ENCODE data around the gene MLEC. TPM values are rescaled to one million over a fixed set of nuclear protein-coding genes. Genes with fewer than 3 reads are reported as not detected.
A peak's percentile ranks its signal among the peaks of the same experiment; 100 is the strongest.
"Not testable (repeated sequence)": the region's sequence is repeated elsewhere in the genome, so short reads cannot be mapped to it uniquely, and the experiment has no call there.

The MLEC gene
- total RNA-seq, 1 donor from 2014 or later: 33.1 TPM

- intact Hi-C loops (cut with DNase I): no loop called here
- TF ChIP-seq CTCF (IDR thresholded peaks at IDR 0.05): no peak
- no peak for TF ChIP-seq POLR2A (IDR thresholded peaks at IDR 0.05)
- TF ChIP-seq POLR2AphosphoS5 (IDR thresholded peaks at IDR 0.05; ENCODE audit: insufficient read depth in 1 of 2, low read depth in 1 of 2): no peak
- peaks cover 0 to 32% of the 10 kb centered on the region in 2 donors for H3K36me3 ChIP-seq
- H3K4me1 ChIP-seq: peaks cover 30% of the 10 kb centered on the region
- DNase-seq (ENCODE audit: extremely low spot score in 2 of 2): no peak
- no peak overlapping the region for H3K27ac ChIP-seq
- no peaks in the 10 kb centered on the region for H3K9me3 ChIP-seq
- H3K4me3 ChIP-seq: peak overlapping the region in 1 of 2 donors; percentile 60
- no peaks in the 10 kb centered on the region for H3K27me3 ChIP-seq
These were observed 37.8 kb downstream of the MLEC start for GRCh38 chr12:120724720-120725119.

GRCh38 chr12:120725151-120725658, 38.3 kb downstream of the MLEC start:
- no peak for DNase-seq (ENCODE audit: extremely low spot score in 2 of 2)
- Histone ChIP-seq H3K9me3 (no peaks in the 10 kb centered on the region), H3K4me1 (peaks cover 25% of the 10 kb centered on the region), H3K27me3 (no peaks in the 10 kb centered on the region), H3K4me3 (peak overlapping the region; percentile 60 to 83), H3K27ac (peak overlapping the region; percentile 81), H3K36me3 (peaks cover 0 to 30% of the 10 kb centered on the region in 2 donors)
- intact Hi-C loops (cut with DNase I): no loop called here
- TF ChIP-seq POLR2AphosphoS5 (IDR thresholded peaks at IDR 0.05; ENCODE audit: insufficient read depth in 1 of 2, low read depth in 1 of 2) (no peak), CTCF (IDR thresholded peaks at IDR 0.05) (no peak), POLR2A (IDR thresholded peaks at IDR 0.05) (no peak)

GRCh38 chr12:120725659-120726509, 38.9 kb downstream of the MLEC start, which contains the start of gene ACADS:
TSS of gene ACADS (plus strand) at chr12:120725826. CDS start at chr12:120725886, 60 bp downstream.
- Histone ChIP-seq H3K27me3 (no peaks in the 10 kb centered on the region), H3K4me1 (peaks cover 20% of the 10 kb centered on the region), H3K36me3 (peaks cover 0 to 30% of the 10 kb centered on the region in 2 donors), H3K9me3 (no peaks in the 10 kb centered on the region), H3K27ac (peak within 1 kb of the TSS; percentile 81), H3K4me3 (peak within 1 kb of the TSS; percentile 60 to 83)
- peak; percentile 39 to 59 for TF ChIP-seq POLR2AphosphoS5 (IDR thresholded peaks at IDR 0.05; ENCODE audit: insufficient read depth in 1 of 2, low read depth in 1 of 2)
- no peak for TF ChIP-seq CTCF (IDR thresholded peaks at IDR 0.05)
- TF ChIP-seq POLR2A (IDR thresholded peaks at IDR 0.05): peak in 1 of 2 donors; percentile 43
- DNase-seq (ENCODE audit: extremely low spot score in 2 of 2): no peak
- intact Hi-C loops (cut with DNase I): no loop called here

- peaks cover 0 to 25% of the 10 kb centered on the region in 2 donors for H3K36me3 ChIP-seq
- H3K9me3 ChIP-seq: no peaks in the 10 kb centered on the region
- peaks cover 20% of the 10 kb centered on the region for H3K4me1 ChIP-seq
- TF ChIP-seq POLR2AphosphoS5 (IDR thresholded peaks at IDR 0.05; ENCODE audit: insufficient read depth in 1 of 2, low read depth in 1 of 2) (no peak), POLR2A (IDR thresholded peaks at IDR 0.05) (no peak), CTCF (IDR thresholded peaks at IDR 0.05) (no peak)
- no peaks in the 10 kb centered on the region for H3K27me3 ChIP-seq
- peak overlapping the region; percentile 60 to 83 for H3K4me3 ChIP-seq
- no peak overlapping the region for H3K27ac ChIP-seq
- intact Hi-C loops (cut with DNase I): no loop called here
- DNase-seq (ENCODE audit: extremely low spot score in 2 of 2): no peak
These were observed 39.5 kb downstream of the MLEC start for GRCh38 chr12:120726510-120726793.

- H3K27me3 ChIP-seq: no peaks in the 10 kb centered on the region
- H3K4me3 ChIP-seq: no peak overlapping the region
- intact Hi-C loops (cut with DNase I): no loop called here
- TF ChIP-seq POLR2AphosphoS5 (IDR thresholded peaks at IDR 0.05; ENCODE audit: insufficient read depth in 1 of 2, low read depth in 1 of 2) (no peak), CTCF (IDR thresholded peaks at IDR 0.05) (no peak), POLR2A (IDR thresholded peaks at IDR 0.05) (no peak)
- H3K9me3 ChIP-seq: no peaks in the 10 kb centered on the region
- H3K36me3 ChIP-seq: peaks cover 0 to 20% of the 10 kb centered on the region in 2 donors
- H3K4me1 ChIP-seq: peaks cover 20% of the 10 kb centered on the region
- DNase-seq (ENCODE audit: extremely low spot score in 2 of 2): no peak
- no peak overlapping the region for H3K27ac ChIP-seq
These were observed 40.0 kb downstream of the MLEC start for GRCh38 chr12:120726961-120727360.

GRCh38 chr12:120732198-120732597, 45.2 kb downstream of the MLEC start:
- H3K27ac ChIP-seq; DNase-seq (ENCODE audit: extremely low spot score in 2 of 2); intact Hi-C loops (cut with DNase I); H3K4me3 ChIP-seq; H3K9me3 ChIP-seq; H3K4me1 ChIP-seq; H3K27me3 ChIP-seq: not testable (repeated sequence)
- peaks cover 0 to 16% of the 10 kb centered on the region in 2 donors for H3K36me3 ChIP-seq
